Vagina (tissue), 2 donors: ENCODE measurements around the gene PPHLN1.

Experiments
- POLR2A ChIP-seq, 2 donors: fragments of 450-650 bp; IDR thresholded peaks; one replicate each; pipeline ENCODE4 v1.6.1; 2017; ENCODE audit warnings: antibody characterized with exemption in 2 of 2, mild to moderate bottlenecking in 2 of 2, moderate library complexity in 2 of 2
- TF ChIP-seq, protein P1 (sequence below), 3 experiments: fragments of 450-650 bp in 2 of 3; fragments of 200-600 bp in 1 of 3; sonication (generic) in 1 of 3; IDR thresholded peaks; one replicate each; pipeline ENCODE4 v1.5.1; 2017 to 2019; ENCODE audit warnings: antibody characterized with exemption in 3 of 3, mild to moderate bottlenecking in 2 of 3, moderate library complexity in 2 of 3

- TF ChIP-seq, protein P1, sequence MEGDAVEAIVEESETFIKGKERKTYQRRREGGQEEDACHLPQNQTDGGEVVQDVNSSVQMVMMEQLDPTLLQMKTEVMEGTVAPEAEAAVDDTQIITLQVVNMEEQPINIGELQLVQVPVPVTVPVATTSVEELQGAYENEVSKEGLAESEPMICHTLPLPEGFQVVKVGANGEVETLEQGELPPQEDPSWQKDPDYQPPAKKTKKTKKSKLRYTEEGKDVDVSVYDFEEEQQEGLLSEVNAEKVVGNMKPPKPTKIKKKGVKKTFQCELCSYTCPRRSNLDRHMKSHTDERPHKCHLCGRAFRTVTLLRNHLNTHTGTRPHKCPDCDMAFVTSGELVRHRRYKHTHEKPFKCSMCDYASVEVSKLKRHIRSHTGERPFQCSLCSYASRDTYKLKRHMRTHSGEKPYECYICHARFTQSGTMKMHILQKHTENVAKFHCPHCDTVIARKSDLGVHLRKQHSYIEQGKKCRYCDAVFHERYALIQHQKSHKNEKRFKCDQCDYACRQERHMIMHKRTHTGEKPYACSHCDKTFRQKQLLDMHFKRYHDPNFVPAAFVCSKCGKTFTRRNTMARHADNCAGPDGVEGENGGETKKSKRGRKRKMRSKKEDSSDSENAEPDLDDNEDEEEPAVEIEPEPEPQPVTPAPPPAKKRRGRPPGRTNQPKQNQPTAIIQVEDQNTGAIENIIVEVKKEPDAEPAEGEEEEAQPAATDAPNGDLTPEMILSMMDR (IDR thresholded peaks at IDR 0.05) = no peak
- TF ChIP-seq POLR2A (IDR thresholded peaks at IDR 0.05) = no peak
Measured at GRCh38 chr12:42286741-42287140, 39.2 kb upstream of the PPHLN1 start.
